ENCODE measurements around the gene KCNE4. TPM values are rescaled to one million over a fixed set of nuclear protein-coding genes. Genes with fewer than 3 reads are reported as not detected.
"Not testable (repeated sequence)": the region's sequence is repeated elsewhere in the genome, so short reads cannot be mapped to it uniquely, and the experiment has no call there.

KCNE4 gene
- total and polyA plus RNA-seq, 2 donors, result 0.71 to 2.1 TPM

GRCh38 chr2:223076573-223076972, 24.6 kb downstream of the KCNE4 start:
- Histone ChIP-seq H3K4me3 (ENCODE audit: low read length in 2 of 2) (no peak overlapping the region), H3K4me1 (ENCODE audit: control insufficient read depth in 2 of 2, insufficient read depth in 2 of 2, low read length in 2 of 2) (no peaks in the 10 kb centered on the region), H3K27me3 (ENCODE audit: control insufficient read depth in 2 of 2, insufficient read depth in 1 of 2, low read length in 1 of 2) (no peaks in the 10 kb centered on the region), H3K36me3 (ENCODE audit: control insufficient read depth in 2 of 2, insufficient read depth in 2 of 2, low read length in 1 of 2) (no peaks in the 10 kb centered on the region), H3K27ac (ENCODE audit: low read depth in 1 of 2, low read length in 1 of 2) (no peak overlapping the region), H3K9me3 (ENCODE audit: control insufficient read depth in 2 of 2, insufficient read depth in 1 of 2, low read length in 1 of 2) (no peaks in the 10 kb centered on the region)
- WGBS, result 88% methylated on average over 6 of the region's 6 CpGs
- no peak for DNase-seq (ENCODE audit: low read depth in 6 of 9, low spot score in 9 of 9)

GRCh38 chr2:223078482-223078881, 26.5 kb downstream of the KCNE4 start:
- no peak for DNase-seq (ENCODE audit: low read depth in 6 of 9, low spot score in 9 of 9)
- 95% methylated on average over 1 of the region's 1 CpG for WGBS
- no peaks in the 10 kb centered on the region for H3K4me1 ChIP-seq (ENCODE audit: control insufficient read depth in 2 of 2, insufficient read depth in 2 of 2, low read length in 2 of 2)
- H3K4me3 ChIP-seq (ENCODE audit: low read length in 2 of 2), result no peak overlapping the region
- H3K27me3 ChIP-seq (ENCODE audit: control insufficient read depth in 2 of 2, insufficient read depth in 1 of 2, low read length in 1 of 2), result no peaks in the 10 kb centered on the region
- H3K36me3 ChIP-seq (ENCODE audit: control insufficient read depth in 2 of 2, insufficient read depth in 2 of 2, low read length in 1 of 2), result no peaks in the 10 kb centered on the region
- no peak overlapping the region for H3K27ac ChIP-seq (ENCODE audit: low read depth in 1 of 2, low read length in 1 of 2)
- H3K9me3 ChIP-seq (ENCODE audit: control insufficient read depth in 2 of 2, insufficient read depth in 1 of 2, low read length in 1 of 2), result no peaks in the 10 kb centered on the region

- no peak overlapping the region for H3K27ac ChIP-seq (ENCODE audit: low read depth in 1 of 2, low read length in 1 of 2)
- no peaks in the 10 kb centered on the region for H3K36me3 ChIP-seq (ENCODE audit: control insufficient read depth in 2 of 2, insufficient read depth in 2 of 2, low read length in 1 of 2)
- H3K9me3 ChIP-seq (ENCODE audit: control insufficient read depth in 2 of 2, insufficient read depth in 1 of 2, low read length in 1 of 2), result no peaks in the 10 kb centered on the region
- no peak for DNase-seq (ENCODE audit: low read depth in 6 of 9, low spot score in 9 of 9)
- 94% methylated on average over 2 of the region's 2 CpGs for WGBS
- H3K4me1 ChIP-seq (ENCODE audit: control insufficient read depth in 2 of 2, insufficient read depth in 2 of 2, low read length in 2 of 2), result no peaks in the 10 kb centered on the region
- no peaks in the 10 kb centered on the region for H3K27me3 ChIP-seq (ENCODE audit: control insufficient read depth in 2 of 2, insufficient read depth in 1 of 2, low read length in 1 of 2)
- no peak overlapping the region for H3K4me3 ChIP-seq (ENCODE audit: low read length in 2 of 2)
Observed at GRCh38 chr2:223079378-223079777, 27.4 kb downstream of the KCNE4 start.

- WGBS, result 89% methylated on average over 2 of the region's 2 CpGs
- Histone ChIP-seq H3K36me3 (ENCODE audit: control insufficient read depth in 2 of 2, insufficient read depth in 2 of 2, low read length in 1 of 2) (no peaks in the 10 kb centered on the region), H3K27ac (ENCODE audit: low read depth in 1 of 2, low read length in 1 of 2) (no peak overlapping the region), H3K4me1 (ENCODE audit: control insufficient read depth in 2 of 2, insufficient read depth in 2 of 2, low read length in 2 of 2) (no peaks in the 10 kb centered on the region), H3K4me3 (ENCODE audit: low read length in 2 of 2) (no peak overlapping the region), H3K27me3 (ENCODE audit: control insufficient read depth in 2 of 2, insufficient read depth in 1 of 2, low read length in 1 of 2) (no peaks in the 10 kb centered on the region), H3K9me3 (ENCODE audit: control insufficient read depth in 2 of 2, insufficient read depth in 1 of 2, low read length in 1 of 2) (no peaks in the 10 kb centered on the region)
- DNase-seq (ENCODE audit: low read depth in 6 of 9, low spot score in 9 of 9), result no peak
Observed at GRCh38 chr2:223079925-223080324, 27.9 kb downstream of the KCNE4 start.

- H3K27ac ChIP-seq (ENCODE audit: low read depth in 1 of 2, low read length in 1 of 2); H3K27me3 ChIP-seq (ENCODE audit: control insufficient read depth in 2 of 2, insufficient read depth in 1 of 2, low read length in 1 of 2); H3K9me3 ChIP-seq (ENCODE audit: control insufficient read depth in 2 of 2, insufficient read depth in 1 of 2, low read length in 1 of 2); H3K4me1 ChIP-seq (ENCODE audit: control insufficient read depth in 2 of 2, insufficient read depth in 2 of 2, low read length in 2 of 2); DNase-seq (ENCODE audit: low read depth in 6 of 9, low spot score in 9 of 9); H3K4me3 ChIP-seq (ENCODE audit: low read length in 2 of 2); H3K36me3 ChIP-seq (ENCODE audit: control insufficient read depth in 2 of 2, insufficient read depth in 2 of 2, low read length in 1 of 2): not testable (repeated sequence)
- WGBS, result 78% methylated on average over 3 of the region's 3 CpGs
Observed at GRCh38 chr2:223080790-223081360, 28.9 kb downstream of the KCNE4 start.

- H3K4me3 ChIP-seq (ENCODE audit: low read length in 2 of 2), result no peak overlapping the region
- WGBS, result 90% methylated on average over 3 of the region's 3 CpGs
- no peaks in the 10 kb centered on the region for H3K4me1 ChIP-seq (ENCODE audit: control insufficient read depth in 2 of 2, insufficient read depth in 2 of 2, low read length in 2 of 2)
- H3K36me3 ChIP-seq (ENCODE audit: control insufficient read depth in 2 of 2, insufficient read depth in 2 of 2, low read length in 1 of 2), result no peaks in the 10 kb centered on the region
- H3K9me3 ChIP-seq (ENCODE audit: control insufficient read depth in 2 of 2, insufficient read depth in 1 of 2, low read length in 1 of 2), result no peaks in the 10 kb centered on the region
- no peaks in the 10 kb centered on the region for H3K27me3 ChIP-seq (ENCODE audit: control insufficient read depth in 2 of 2, insufficient read depth in 1 of 2, low read length in 1 of 2)
- no peak overlapping the region for H3K27ac ChIP-seq (ENCODE audit: low read depth in 1 of 2, low read length in 1 of 2)
- no peak for DNase-seq (ENCODE audit: low read depth in 6 of 9, low spot score in 9 of 9)
Observed at GRCh38 chr2:223081789-223082188, 29.8 kb downstream of the KCNE4 start.

GRCh38 chr2:223082706-223083105, 30.7 kb downstream of the KCNE4 start:
- Histone ChIP-seq H3K27ac (ENCODE audit: low read depth in 1 of 2, low read length in 1 of 2) (no peak overlapping the region), H3K4me3 (ENCODE audit: low read length in 2 of 2) (no peak overlapping the region), H3K27me3 (ENCODE audit: control insufficient read depth in 2 of 2, insufficient read depth in 1 of 2, low read length in 1 of 2) (no peaks in the 10 kb centered on the region), H3K4me1 (ENCODE audit: control insufficient read depth in 2 of 2, insufficient read depth in 2 of 2, low read length in 2 of 2) (no peaks in the 10 kb centered on the region), H3K9me3 (ENCODE audit: control insufficient read depth in 2 of 2, insufficient read depth in 1 of 2, low read length in 1 of 2) (no peaks in the 10 kb centered on the region), H3K36me3 (ENCODE audit: control insufficient read depth in 2 of 2, insufficient read depth in 2 of 2, low read length in 1 of 2) (no peaks in the 10 kb centered on the region)
- no peak for DNase-seq (ENCODE audit: low read depth in 6 of 9, low spot score in 9 of 9)
- WGBS, result 45% methylated on average over 2 of the region's 2 CpGs

GRCh38 chr2:223083402-223084070, 31.5 kb downstream of the KCNE4 start:
- Histone ChIP-seq H3K9me3 (ENCODE audit: control insufficient read depth in 2 of 2, insufficient read depth in 1 of 2, low read length in 1 of 2) (no peaks in the 10 kb centered on the region), H3K36me3 (ENCODE audit: control insufficient read depth in 2 of 2, insufficient read depth in 2 of 2, low read length in 1 of 2) (no peaks in the 10 kb centered on the region), H3K4me3 (ENCODE audit: low read length in 2 of 2) (no peak overlapping the region), H3K4me1 (ENCODE audit: control insufficient read depth in 2 of 2, insufficient read depth in 2 of 2, low read length in 2 of 2) (no peaks in the 10 kb centered on the region), H3K27ac (ENCODE audit: low read depth in 1 of 2, low read length in 1 of 2) (no peak overlapping the region), H3K27me3 (ENCODE audit: control insufficient read depth in 2 of 2, insufficient read depth in 1 of 2, low read length in 1 of 2) (no peaks in the 10 kb centered on the region)
- 85% methylated on average over 7 of the region's 7 CpGs for WGBS
- no peak for DNase-seq (ENCODE audit: low read depth in 6 of 9, low spot score in 9 of 9)

GRCh38 chr2:223084873-223085272, 32.9 kb downstream of the KCNE4 start:
- no peaks in the 10 kb centered on the region for H3K27me3 ChIP-seq (ENCODE audit: control insufficient read depth in 2 of 2, insufficient read depth in 1 of 2, low read length in 1 of 2)
- no peaks in the 10 kb centered on the region for H3K36me3 ChIP-seq (ENCODE audit: control insufficient read depth in 2 of 2, insufficient read depth in 2 of 2, low read length in 1 of 2)
- H3K27ac ChIP-seq (ENCODE audit: low read depth in 1 of 2, low read length in 1 of 2), result no peak overlapping the region
- no peaks in the 10 kb centered on the region for H3K9me3 ChIP-seq (ENCODE audit: control insufficient read depth in 2 of 2, insufficient read depth in 1 of 2, low read length in 1 of 2)
- DNase-seq (ENCODE audit: low read depth in 6 of 9, low spot score in 9 of 9), result no peak
- H3K4me1 ChIP-seq (ENCODE audit: control insufficient read depth in 2 of 2, insufficient read depth in 2 of 2, low read length in 2 of 2), result no peaks in the 10 kb centered on the region
- H3K4me3 ChIP-seq (ENCODE audit: low read length in 2 of 2), result no peak overlapping the region
- 95% methylated on average over 2 of the region's 2 CpGs for whole genome bisulfite sequencing
